22Rv1 (cell line): ENCODE data around the gene RDH12.

Experiments used
- ZFX ChIP-seq: fragments of 450-650 bp; IDR thresholded peaks from 2 replicates; pipeline ENCODE4 v1.6.1; 2017; ENCODE audit warnings: antibody characterized with exemption, borderline replicate concordance
- TF ChIP-seq, protein P1 (sequence below): fragments of 450-650 bp; IDR thresholded peaks from 2 replicates; pipeline ENCODE4 v1.5.1; 2017; ENCODE audit warnings: mild to moderate bottlenecking

DNA sequence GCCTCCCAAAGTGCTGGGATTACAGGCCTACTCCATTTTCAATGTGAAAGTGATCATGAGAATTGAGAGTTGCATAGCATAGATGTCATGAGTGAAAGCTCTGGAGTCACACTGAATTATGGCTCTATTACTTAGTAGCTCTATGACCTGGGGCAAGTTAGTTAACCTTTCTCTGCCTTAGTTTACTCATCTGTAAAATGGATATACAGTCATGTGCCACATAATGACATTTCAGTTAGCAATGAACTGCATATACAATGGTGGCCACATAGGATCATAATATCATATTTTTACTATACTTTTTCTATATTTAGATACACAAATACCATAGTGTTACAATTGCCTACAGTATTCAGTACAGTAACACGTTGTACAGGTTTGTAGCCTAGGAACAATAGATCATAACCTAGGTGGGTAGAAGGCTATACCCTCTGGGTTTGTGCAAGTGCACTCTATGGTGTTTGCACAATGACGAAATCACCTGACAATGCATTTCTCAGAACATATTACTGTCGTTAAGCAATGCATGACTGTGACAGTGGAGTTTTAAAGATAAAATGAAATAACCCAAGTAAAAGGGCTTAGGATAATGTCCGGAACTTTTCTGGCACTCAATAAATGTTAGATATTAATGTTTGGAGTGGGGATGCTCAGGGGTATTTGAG lies 61.6 kb downstream of the RDH12 start:
- TF ChIP-seq, protein P1, sequence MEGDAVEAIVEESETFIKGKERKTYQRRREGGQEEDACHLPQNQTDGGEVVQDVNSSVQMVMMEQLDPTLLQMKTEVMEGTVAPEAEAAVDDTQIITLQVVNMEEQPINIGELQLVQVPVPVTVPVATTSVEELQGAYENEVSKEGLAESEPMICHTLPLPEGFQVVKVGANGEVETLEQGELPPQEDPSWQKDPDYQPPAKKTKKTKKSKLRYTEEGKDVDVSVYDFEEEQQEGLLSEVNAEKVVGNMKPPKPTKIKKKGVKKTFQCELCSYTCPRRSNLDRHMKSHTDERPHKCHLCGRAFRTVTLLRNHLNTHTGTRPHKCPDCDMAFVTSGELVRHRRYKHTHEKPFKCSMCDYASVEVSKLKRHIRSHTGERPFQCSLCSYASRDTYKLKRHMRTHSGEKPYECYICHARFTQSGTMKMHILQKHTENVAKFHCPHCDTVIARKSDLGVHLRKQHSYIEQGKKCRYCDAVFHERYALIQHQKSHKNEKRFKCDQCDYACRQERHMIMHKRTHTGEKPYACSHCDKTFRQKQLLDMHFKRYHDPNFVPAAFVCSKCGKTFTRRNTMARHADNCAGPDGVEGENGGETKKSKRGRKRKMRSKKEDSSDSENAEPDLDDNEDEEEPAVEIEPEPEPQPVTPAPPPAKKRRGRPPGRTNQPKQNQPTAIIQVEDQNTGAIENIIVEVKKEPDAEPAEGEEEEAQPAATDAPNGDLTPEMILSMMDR, result no peak
- no peak for TF ChIP-seq ZFX
